ENCODE measurements around the gene CFAP126. TPM values are rescaled to one million over a fixed set of nuclear protein-coding genes. Genes with fewer than 3 reads are reported as not detected.
"Not testable (repeated sequence)": the region's sequence is repeated elsewhere in the genome, so short reads cannot be mapped to it uniquely, and the experiment has no call there.

CFAP126 gene
- total and polyA plus RNA-seq, 2 donors, result not detected

- no peak overlapping the region for H3K27ac ChIP-seq (ENCODE audit: low read depth)
- no peak overlapping the region for H3K4me3 ChIP-seq (ENCODE audit: low read depth, low read length)
- H3K4me1 ChIP-seq (ENCODE audit: insufficient read depth), result no peaks in the 10 kb centered on the region
- no peak for DNase-seq (ENCODE audit: extremely low spot score)
- H3K36me3 ChIP-seq (ENCODE audit: insufficient read depth), result no peaks in the 10 kb centered on the region
- WGBS, result 95% methylated on average over 8 of the region's 8 CpGs
Measured at GRCh38 chr1:161391611-161392010, 23.9 kb upstream of the CFAP126 start.

- not testable (repeated sequence) for H3K4me3 ChIP-seq (ENCODE audit: low read depth, low read length); DNase-seq (ENCODE audit: extremely low spot score); H3K36me3 ChIP-seq (ENCODE audit: insufficient read depth); H3K4me1 ChIP-seq (ENCODE audit: insufficient read depth); H3K27ac ChIP-seq (ENCODE audit: low read depth)
- 93% methylated on average over 7 of the region's 7 CpGs for WGBS
Measured at GRCh38 chr1:161391136-161391535, 23.5 kb upstream of the CFAP126 start.

GRCh38 chr1:161390559-161390858, 22.8 kb upstream of the CFAP126 start:
- WGBS, result 3% methylated on average over 13 of the region's 13 CpGs

GRCh38 chr1:161389691-161390558, 22.2 kb upstream of the CFAP126 start:
- no peaks in the 10 kb centered on the region for H3K4me1 ChIP-seq (ENCODE audit: insufficient read depth)
- under 1% methylated on average over 78 of the region's 79 CpGs for WGBS

More at GRCh38 chr1:161390559-161390858, 22.8 kb upstream of the CFAP126 start:
- H3K4me3 ChIP-seq (ENCODE audit: low read depth, low read length), result peak overlapping the region; percentile 39
- no peaks in the 10 kb centered on the region for H3K36me3 ChIP-seq (ENCODE audit: insufficient read depth)
- no peak for DNase-seq (ENCODE audit: extremely low spot score)
- H3K27ac ChIP-seq (ENCODE audit: low read depth), result no peak overlapping the region
- no peaks in the 10 kb centered on the region for H3K4me1 ChIP-seq (ENCODE audit: insufficient read depth)

GRCh38 chr1:161389158-161389557, 21.5 kb upstream of the CFAP126 start:
- H3K4me3 ChIP-seq (ENCODE audit: low read depth, low read length), result peak overlapping the region; percentile 30
- 76% methylated on average over 16 of the region's 16 CpGs for WGBS
- H3K4me1 ChIP-seq (ENCODE audit: insufficient read depth); H3K27ac ChIP-seq (ENCODE audit: low read depth); H3K36me3 ChIP-seq (ENCODE audit: insufficient read depth); DNase-seq (ENCODE audit: extremely low spot score): not testable (repeated sequence)

More at GRCh38 chr1:161389691-161390558, 22.2 kb upstream of the CFAP126 start:
- DNase-seq (ENCODE audit: extremely low spot score), result peak; percentile 96
- Histone ChIP-seq H3K4me3 (ENCODE audit: low read depth, low read length) (peak overlapping the region; percentile 39), H3K27ac (ENCODE audit: low read depth) (peak overlapping the region; percentile 79), H3K36me3 (ENCODE audit: insufficient read depth) (no peaks in the 10 kb centered on the region)

- no peaks in the 10 kb centered on the region for H3K36me3 ChIP-seq (ENCODE audit: insufficient read depth)
- no peak for DNase-seq (ENCODE audit: extremely low spot score)
- WGBS, result 90% methylated on average over 3 of the region's 3 CpGs
Measured at GRCh38 chr1:161388639-161389038, 21.0 kb upstream of the CFAP126 start.

GRCh38 chr1:161382214-161383019, 14.7 kb upstream of the CFAP126 start:
- Histone ChIP-seq H3K4me3 (ENCODE audit: low read depth, low read length) (no peak overlapping the region), H3K27ac (ENCODE audit: low read depth) (no peak overlapping the region), H3K4me1 (ENCODE audit: insufficient read depth) (no peaks in the 10 kb centered on the region), H3K36me3 (ENCODE audit: insufficient read depth) (no peaks in the 10 kb centered on the region)
- WGBS, result 31% methylated on average over 4 of the region's 4 CpGs
- DNase-seq (ENCODE audit: extremely low spot score), result peak; percentile 29

More at GRCh38 chr1:161388639-161389038, 21.0 kb upstream of the CFAP126 start:
- Histone ChIP-seq H3K4me3 (ENCODE audit: low read depth, low read length) (no peak overlapping the region), H3K27ac (ENCODE audit: low read depth) (no peak overlapping the region), H3K4me1 (ENCODE audit: insufficient read depth) (no peaks in the 10 kb centered on the region)

GRCh38 chr1:161381707-161382106, 14.0 kb upstream of the CFAP126 start:
- H3K27ac ChIP-seq (ENCODE audit: low read depth), result no peak overlapping the region
- no peaks in the 10 kb centered on the region for H3K36me3 ChIP-seq (ENCODE audit: insufficient read depth)
- no peak overlapping the region for H3K4me3 ChIP-seq (ENCODE audit: low read depth, low read length)
- WGBS, result 30% methylated on average over 6 of the region's 6 CpGs
- DNase-seq (ENCODE audit: extremely low spot score), result no peak
- H3K4me1 ChIP-seq (ENCODE audit: insufficient read depth), result no peaks in the 10 kb centered on the region

GRCh38 chr1:161379071-161379470, 11.4 kb upstream of the CFAP126 start:
- no peak overlapping the region for H3K4me3 ChIP-seq (ENCODE audit: low read depth, low read length)
- no peaks in the 10 kb centered on the region for H3K4me1 ChIP-seq (ENCODE audit: insufficient read depth)
- 67% methylated on average over 18 of the region's 18 CpGs for WGBS
- H3K36me3 ChIP-seq (ENCODE audit: insufficient read depth), result no peaks in the 10 kb centered on the region
- DNase-seq (ENCODE audit: extremely low spot score), result no peak
- no peak overlapping the region for H3K27ac ChIP-seq (ENCODE audit: low read depth)

GRCh38 chr1:161378014-161378413, 10.3 kb upstream of the CFAP126 start:
- DNase-seq (ENCODE audit: extremely low spot score), result no peak
- no peaks in the 10 kb centered on the region for H3K36me3 ChIP-seq (ENCODE audit: insufficient read depth)
- WGBS, result 73% methylated on average over 5 of the region's 5 CpGs
- H3K27ac ChIP-seq (ENCODE audit: low read depth), result no peak overlapping the region
- no peaks in the 10 kb centered on the region for H3K4me1 ChIP-seq (ENCODE audit: insufficient read depth)
- no peak overlapping the region for H3K4me3 ChIP-seq (ENCODE audit: low read depth, low read length)

GRCh38 chr1:161374373-161374772, 6.7 kb upstream of the CFAP126 start:
- no peak overlapping the region for H3K4me3 ChIP-seq (ENCODE audit: low read depth, low read length)
- WGBS, result 46% methylated on average over 2 of the region's 2 CpGs
- no peak overlapping the region for H3K27ac ChIP-seq (ENCODE audit: low read depth)
- no peaks in the 10 kb centered on the region for H3K4me1 ChIP-seq (ENCODE audit: insufficient read depth)
- DNase-seq (ENCODE audit: extremely low spot score), result no peak
- H3K36me3 ChIP-seq (ENCODE audit: insufficient read depth), result no peaks in the 10 kb centered on the region

GRCh38 chr1:161373442-161373841, 5.8 kb upstream of the CFAP126 start:
- H3K36me3 ChIP-seq (ENCODE audit: insufficient read depth), result no peaks in the 10 kb centered on the region
- no peak overlapping the region for H3K27ac ChIP-seq (ENCODE audit: low read depth)
- DNase-seq (ENCODE audit: extremely low spot score), result no peak
- H3K4me1 ChIP-seq (ENCODE audit: insufficient read depth), result no peaks in the 10 kb centered on the region
- no peak overlapping the region for H3K4me3 ChIP-seq (ENCODE audit: low read depth, low read length)

GRCh38 chr1:161365207-161365606, 2.5 kb downstream of the CFAP126 start:
- H3K4me3 ChIP-seq (ENCODE audit: low read depth, low read length), result no peak overlapping the region
- no peaks in the 10 kb centered on the region for H3K36me3 ChIP-seq (ENCODE audit: insufficient read depth)
- H3K4me1 ChIP-seq (ENCODE audit: insufficient read depth), result no peaks in the 10 kb centered on the region
- no peak overlapping the region for H3K27ac ChIP-seq (ENCODE audit: low read depth)
- DNase-seq (ENCODE audit: extremely low spot score), result no peak

- H3K4me1 ChIP-seq (ENCODE audit: insufficient read depth), result no peaks in the 10 kb centered on the region
- H3K36me3 ChIP-seq (ENCODE audit: insufficient read depth), result no peaks in the 10 kb centered on the region
- H3K4me3 ChIP-seq (ENCODE audit: low read depth, low read length), result no peak overlapping the region
- no peak for DNase-seq (ENCODE audit: extremely low spot score)
- no peak overlapping the region for H3K27ac ChIP-seq (ENCODE audit: low read depth)
Measured at GRCh38 chr1:161364332-161364731, 3.3 kb downstream of the CFAP126 start.

All from urinary bladder (tissue), 4 donors.